ENCODE measurements around the gene ZBTB5.

Gene ZBTB5

DNA sequence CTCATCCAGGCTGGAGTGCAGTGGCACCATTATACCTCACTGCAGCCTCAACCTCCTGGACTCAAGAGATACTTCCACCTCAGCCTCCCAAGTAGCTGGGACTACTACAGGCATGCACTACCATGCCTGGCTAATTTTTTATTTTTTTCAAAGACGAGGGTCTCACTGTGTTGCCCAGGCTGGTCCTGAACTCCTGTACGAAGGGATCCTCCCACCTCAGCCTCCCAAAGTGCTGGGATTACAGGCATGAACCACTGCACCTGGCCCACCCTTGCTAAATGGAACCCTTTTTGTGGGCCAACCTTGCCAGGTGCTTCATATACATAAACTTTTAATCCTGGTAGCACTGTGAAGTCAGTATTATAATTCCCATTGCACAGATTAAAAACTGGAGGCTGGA, 41.7 kb downstream of the ZBTB5 start:
- no peak for DNase-seq

DNA sequence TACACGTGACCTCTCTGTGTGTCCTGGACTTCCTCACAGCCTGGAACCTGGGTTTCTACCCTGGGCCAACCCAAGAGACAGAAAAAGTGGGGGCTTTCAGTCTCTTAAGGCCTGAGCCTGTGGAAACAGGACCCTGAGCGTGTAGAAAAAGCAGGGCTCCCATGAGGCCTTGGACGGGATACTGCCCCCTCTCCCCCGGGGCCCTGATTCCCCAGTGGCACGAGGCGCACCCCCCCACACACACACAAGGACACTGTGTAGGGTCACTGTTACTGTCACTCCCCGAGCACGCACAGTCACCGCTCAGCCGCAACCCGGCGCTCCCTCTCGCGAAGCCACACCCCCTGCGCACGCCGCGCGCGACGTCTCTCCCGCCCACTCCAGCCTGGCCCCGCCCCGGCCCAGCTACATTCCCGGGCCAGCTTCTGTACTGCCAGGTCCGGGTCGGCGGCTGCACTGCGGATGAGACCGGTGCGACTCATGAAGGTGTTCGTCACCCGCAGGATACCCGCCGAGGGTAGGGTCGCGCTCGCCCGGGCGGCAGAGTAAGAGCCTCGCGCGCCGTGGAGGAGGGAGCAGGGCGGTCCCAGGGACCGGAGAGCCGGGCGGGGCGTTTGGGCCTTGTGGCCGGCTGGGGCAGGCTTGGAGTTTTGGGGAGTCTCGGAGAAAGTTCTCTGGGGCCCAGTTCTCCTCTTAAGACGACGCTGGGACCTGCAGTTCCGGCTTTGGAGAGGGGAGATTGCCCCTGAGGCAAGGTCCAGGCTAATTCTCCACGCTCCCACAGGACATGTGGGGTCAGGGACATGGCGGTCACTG, 42.8 kb downstream of the ZBTB5 start, which contains the start of gene GRHPR:
Gene GRHPR (plus strand): TSS at position 408 of the 816 bp plus-strand sequence. CDS start 55 bp downstream, at position 463.
- peak; percentile 80 for DNase-seq

DNA sequence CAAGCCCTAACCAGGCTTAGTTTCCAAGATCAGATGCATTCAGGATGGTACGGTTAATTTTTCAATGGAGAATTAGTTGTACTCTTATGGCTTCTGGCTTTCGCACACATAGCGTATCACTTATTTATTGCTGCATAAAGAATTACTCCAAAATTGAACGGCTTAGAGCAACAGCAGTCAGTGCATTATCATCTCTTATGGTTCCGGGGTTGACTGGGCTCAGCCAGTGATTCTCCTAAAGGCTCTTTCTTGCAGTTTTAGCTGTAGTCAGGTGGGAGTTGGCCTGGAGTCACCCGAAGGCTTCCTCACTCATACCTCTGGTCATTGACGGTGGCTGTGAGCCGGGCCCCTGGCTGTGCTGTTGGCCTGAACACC, 43.3 kb downstream of the ZBTB5 start:
- no peak for DNase-seq

DNA sequence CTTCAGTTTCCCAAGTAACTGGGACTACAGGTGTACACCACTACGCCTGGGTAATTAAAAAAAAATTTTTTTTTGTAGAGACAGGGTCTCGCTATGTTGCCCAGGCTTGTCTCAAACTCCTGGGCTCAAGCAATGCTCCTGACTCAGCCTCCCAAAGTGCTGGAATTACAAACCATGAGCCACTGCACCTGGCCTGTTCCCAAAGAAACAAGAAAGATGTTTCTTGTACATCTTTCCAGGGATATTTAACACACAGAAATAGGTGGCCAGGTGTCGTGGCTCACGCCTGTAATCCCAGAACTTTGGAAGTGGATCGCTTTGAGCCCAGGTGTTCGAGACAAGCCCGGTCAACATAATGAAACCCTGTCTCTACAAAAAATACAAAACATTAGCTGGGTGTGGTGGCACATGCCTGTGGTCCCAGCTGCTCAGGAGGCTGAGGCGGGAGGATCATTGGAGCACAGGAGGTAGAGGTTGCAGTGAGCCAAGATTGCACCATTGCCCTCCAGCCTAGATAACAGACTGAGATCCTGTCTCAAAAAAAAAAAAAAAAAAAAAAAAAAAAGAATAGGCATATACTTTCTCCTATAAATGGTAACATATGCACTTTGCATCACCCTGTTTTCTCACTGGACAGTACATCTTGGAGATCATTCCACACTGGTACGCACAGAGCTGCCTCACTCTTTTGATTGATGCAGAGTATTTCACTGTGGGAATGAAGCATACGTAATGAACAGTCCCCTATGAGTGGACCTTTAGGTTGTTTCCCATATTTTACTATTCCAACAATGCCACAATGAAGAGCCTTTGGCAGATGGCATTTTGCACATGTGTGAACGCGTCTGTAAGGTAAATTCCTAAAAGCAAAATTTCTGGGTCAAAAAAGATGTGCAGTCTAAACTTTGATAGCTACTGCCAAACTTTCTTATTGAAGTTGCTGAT, 44.7 kb downstream of the ZBTB5 start:
- no peak for DNase-seq

DNA sequence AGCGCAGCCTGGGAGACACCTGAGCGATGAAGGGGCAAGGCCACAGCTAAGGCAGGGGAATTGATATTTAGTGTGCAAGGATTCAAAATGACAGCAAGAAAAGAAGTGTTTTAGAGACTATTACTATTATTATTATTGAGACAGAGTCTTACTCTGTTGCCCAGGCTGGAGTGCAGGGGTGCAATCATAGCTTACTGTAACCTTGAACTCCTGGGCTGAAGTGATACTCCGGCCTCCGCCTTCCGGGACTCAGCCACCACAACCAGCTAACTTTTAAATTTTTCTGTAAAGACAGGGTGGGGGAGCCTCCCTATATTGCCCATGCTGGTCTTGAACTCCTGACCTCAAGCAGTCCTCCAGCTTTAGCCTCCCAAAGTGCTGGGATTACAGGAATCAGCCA, 46.0 kb downstream of the ZBTB5 start:
- DNase-seq: no peak

GRCh38 chr9:37417857-37418618, 47.2 kb downstream of the ZBTB5 start:
- DNase-seq: no peak

DNA sequence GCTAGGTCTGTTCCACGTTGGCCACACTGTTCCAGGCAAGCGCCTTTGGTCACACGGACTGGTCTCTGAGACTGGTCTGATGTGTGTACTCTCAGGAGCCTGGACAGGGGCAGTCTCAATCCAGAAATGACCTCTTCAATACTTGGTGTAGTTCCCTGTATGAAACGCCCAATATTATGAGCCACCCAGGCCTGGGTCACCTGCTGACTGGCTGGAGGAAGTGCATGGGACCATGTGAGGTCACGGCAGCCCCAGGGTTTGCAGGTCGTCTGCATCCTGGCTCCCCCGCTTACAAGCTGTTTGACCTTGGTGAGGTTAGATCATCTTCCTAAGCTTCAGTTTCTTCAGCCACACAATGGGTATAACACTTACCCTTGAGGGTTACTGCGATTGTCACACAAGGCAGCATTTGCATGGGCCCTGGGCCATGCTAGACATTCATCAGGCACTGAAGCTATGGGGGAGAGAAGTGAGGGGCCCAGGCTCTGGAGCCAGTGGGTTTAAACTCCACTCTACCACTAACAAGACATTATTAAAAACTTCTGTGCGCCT, 47.9 kb downstream of the ZBTB5 start:
- DNase-seq: no peak

GRCh38 chr9:37415011-37415719, 50.1 kb downstream of the ZBTB5 start:
- peak; percentile 59 for DNase-seq

DNA sequence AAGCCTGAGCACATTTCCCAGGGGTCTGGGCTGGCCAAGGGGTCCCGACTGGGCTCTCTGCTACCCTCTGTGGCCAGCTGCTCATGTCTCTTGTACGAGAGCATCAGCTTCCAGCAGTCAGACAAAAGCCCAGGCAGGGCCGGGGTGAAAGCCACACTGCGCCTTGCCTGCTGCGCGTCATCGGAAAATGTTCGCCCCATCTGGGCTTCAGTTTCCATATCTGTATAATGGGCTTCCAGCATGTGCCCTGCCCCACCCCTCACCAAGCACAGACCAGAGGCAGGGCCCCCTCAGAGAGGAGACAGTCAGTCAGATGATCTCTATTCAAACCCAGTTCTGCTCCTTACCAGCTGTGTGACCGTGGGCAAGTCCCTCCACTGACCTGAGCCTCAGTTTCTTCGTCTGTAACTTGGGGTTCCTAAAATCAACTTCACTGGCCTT, 50.7 kb downstream of the ZBTB5 start:
- DNase-seq: no peak

- no peak for DNase-seq
These were observed 51.9 kb downstream of the ZBTB5 start for GRCh38 chr9:37413311-37413710.

DNA sequence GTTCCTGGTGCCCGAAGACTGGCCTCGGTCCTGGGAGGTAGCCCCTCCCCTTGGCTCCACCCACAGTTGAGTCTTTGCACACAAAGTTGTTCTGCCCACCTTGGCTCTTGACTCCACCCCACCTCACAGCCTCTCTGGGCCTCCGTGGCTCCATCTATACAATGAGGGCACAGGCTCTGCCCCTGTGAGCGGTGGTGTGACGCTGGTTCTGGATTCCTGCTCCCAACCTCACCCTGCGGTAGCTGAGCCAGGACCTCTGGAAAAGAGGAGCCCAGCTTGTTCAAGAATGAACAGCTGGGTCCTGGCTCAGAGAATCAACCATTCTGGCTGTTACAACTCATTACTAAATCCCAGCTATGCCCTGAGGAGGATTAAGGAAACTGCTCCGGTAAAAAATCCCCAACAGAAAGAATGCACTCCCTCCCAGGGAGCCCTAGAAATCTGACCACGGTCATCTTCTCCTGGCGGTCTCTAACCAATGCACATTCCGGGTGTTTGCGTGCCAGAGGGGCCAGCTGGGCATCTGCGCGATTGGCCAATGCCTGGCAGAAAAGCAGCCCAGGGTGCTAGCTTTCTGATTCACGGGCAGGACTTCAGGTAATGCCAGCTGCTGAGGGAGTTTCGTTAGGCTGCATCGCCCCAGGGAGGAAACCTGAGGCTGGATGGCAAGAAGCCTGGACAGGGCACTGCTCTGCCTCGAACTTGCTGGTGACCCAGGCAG, 52.7 kb downstream of the ZBTB5 start:
- no peak for DNase-seq

- no peak for DNase-seq
These were observed 54.1 kb downstream of the ZBTB5 start for GRCh38 chr9:37410969-37411785.

- no peak for DNase-seq
These were observed 54.8 kb downstream of the ZBTB5 start for GRCh38 chr9:37410354-37410861.

GRCh38 chr9:37408933-37409710, 56.1 kb downstream of the ZBTB5 start:
- no peak for DNase-seq

- DNase-seq: no peak
These were observed 57.8 kb downstream of the ZBTB5 start for GRCh38 chr9:37407468-37407867.

DNA sequence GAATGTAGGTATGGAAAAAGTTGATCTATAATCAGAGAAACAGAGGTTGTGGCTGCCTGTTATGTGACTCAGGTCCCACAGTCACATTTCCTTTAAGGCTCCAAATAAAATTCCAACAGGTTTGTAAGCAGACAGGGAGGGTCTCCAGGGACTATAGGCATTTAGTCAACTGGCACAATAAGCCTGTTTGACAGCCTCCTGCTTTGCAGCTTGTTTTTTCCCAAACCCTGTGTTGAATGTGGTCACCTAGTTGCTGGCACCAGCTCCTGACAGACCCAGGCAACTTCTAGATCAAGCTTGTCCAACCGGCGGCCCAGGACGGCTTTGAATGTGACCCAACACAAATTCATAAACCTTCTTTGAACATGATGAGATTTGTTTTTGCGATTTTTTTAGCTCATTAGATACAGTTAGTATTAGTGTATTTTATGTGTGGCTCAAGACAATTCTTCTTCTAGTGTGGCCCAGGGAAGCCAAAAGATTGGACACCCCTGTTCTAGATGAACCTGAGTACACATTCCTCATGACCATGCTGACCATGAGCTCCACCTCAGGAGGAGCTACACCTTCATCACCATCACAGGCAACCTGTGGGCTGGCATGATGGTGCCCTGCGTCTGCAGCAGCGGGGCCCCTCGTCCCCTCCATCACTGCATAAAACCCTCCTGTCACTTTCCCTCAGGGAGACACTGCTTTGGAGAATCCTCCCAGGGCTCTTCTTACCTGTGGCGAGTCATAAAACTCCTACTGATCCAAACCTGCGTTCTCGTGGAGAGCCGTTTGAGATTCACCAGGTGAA, 58.4 kb downstream of the ZBTB5 start:
- no peak for DNase-seq

- no peak for DNase-seq
These were observed 59.4 kb downstream of the ZBTB5 start for GRCh38 chr9:37405764-37406380.

GRCh38 chr9:37405350-37405749, 59.9 kb downstream of the ZBTB5 start:
- DNase-seq: no peak

Data from NCI-H1092 (cell line).